HUES6 (cell line): ENCODE measurements around the gene PRPSAP1.
"Not testable (repeated sequence)": the region's sequence is repeated elsewhere in the genome, so short reads cannot be mapped to it uniquely, and the experiment has no call there.

Experiments
- H3K27ac ChIP-seq: 2 replicates; pipeline ENCODE4 v1.7.0; 2013; ENCODE audit warnings: low read depth, mild to moderate bottlenecking, low read length, inconsistent platforms
- H3K27me3 ChIP-seq: 2 replicates; pipeline ENCODE4 v1.6.1; 2013; ENCODE audit warnings: low read length; ENCODE audit not compliant: control insufficient read depth, insufficient read depth
- H3K36me3 ChIP-seq: 2 replicates; pipeline ENCODE4 v1.6.1; 2013; ENCODE audit warnings: low read length; ENCODE audit not compliant: control insufficient read depth, insufficient read depth
- H3K4me1 ChIP-seq: 2 replicates; pipeline ENCODE4 v1.6.1; 2013; ENCODE audit warnings: low read length; ENCODE audit not compliant: control insufficient read depth, insufficient read depth
- H3K4me3 ChIP-seq: 2 replicates; pipeline ENCODE4 v1.5.1; 2013; ENCODE audit warnings: low read depth, low read length
- H3K9ac ChIP-seq: one replicate; pipeline ENCODE4 v1.6.1; 2013; ENCODE audit warnings: mild to moderate bottlenecking, low read length
- H3K9me3 ChIP-seq: 2 replicates; pipeline ENCODE4 v1.6.1; 2013; ENCODE audit warnings: low read depth, low read length; ENCODE audit not compliant: control insufficient read depth, insufficient read depth

The PRPSAP1 gene

GRCh38 chr17:76368545-76368944, 14.8 kb upstream of the PRPSAP1 start:
- Histone ChIP-seq H3K27ac (no peak overlapping the region), H3K9ac (no peak overlapping the region), H3K4me1 (0 out of 2 replicates have a peak, but pooled peaks cover under 1% of the 10 kb centered on the region), H3K36me3 (no peaks in the 10 kb centered on the region), H3K27me3 (no peaks in the 10 kb centered on the region), H3K4me3 (no peak overlapping the region), H3K9me3 (no peaks in the 10 kb centered on the region)

- no peaks in the 10 kb centered on the region for H3K4me1 ChIP-seq
- H3K9ac ChIP-seq = no peak overlapping the region
- H3K9me3 ChIP-seq = no peaks in the 10 kb centered on the region
- H3K4me3 ChIP-seq = no peak overlapping the region
- no peaks in the 10 kb centered on the region for H3K27me3 ChIP-seq
- H3K27ac ChIP-seq = no peak overlapping the region
- no peaks in the 10 kb centered on the region for H3K36me3 ChIP-seq
Observed at GRCh38 chr17:76367642-76368041, 13.9 kb upstream of the PRPSAP1 start.

GRCh38 chr17:76366247-76366646, 12.5 kb upstream of the PRPSAP1 start:
- Histone ChIP-seq H3K9me3 (no peaks in the 10 kb centered on the region), H3K4me1 (no peaks in the 10 kb centered on the region), H3K27me3 (no peaks in the 10 kb centered on the region), H3K4me3 (no peak overlapping the region), H3K27ac (no peak overlapping the region), H3K36me3 (no peaks in the 10 kb centered on the region), H3K9ac (no peak overlapping the region)

- no peak overlapping the region for H3K9ac ChIP-seq
- no peaks in the 10 kb centered on the region for H3K4me1 ChIP-seq
- no peaks in the 10 kb centered on the region for H3K27me3 ChIP-seq
- no peak overlapping the region for H3K4me3 ChIP-seq
- H3K36me3 ChIP-seq = no peaks in the 10 kb centered on the region
- no peak overlapping the region for H3K27ac ChIP-seq
- H3K9me3 ChIP-seq = no peaks in the 10 kb centered on the region
Observed at GRCh38 chr17:76365256-76365903, 11.7 kb upstream of the PRPSAP1 start.

- Histone ChIP-seq H3K27me3 (no peaks in the 10 kb centered on the region), H3K36me3 (no peaks in the 10 kb centered on the region), H3K4me3 (no peak overlapping the region), H3K9me3 (no peaks in the 10 kb centered on the region), H3K9ac (no peak overlapping the region), H3K4me1 (no peaks in the 10 kb centered on the region), H3K27ac (no peak overlapping the region)
Observed at GRCh38 chr17:76363107-76363842, 9.6 kb upstream of the PRPSAP1 start.

- Histone ChIP-seq H3K4me3 (no peak overlapping the region), H3K9ac (no peak overlapping the region), H3K27ac (no peak overlapping the region)
Observed at GRCh38 chr17:76360461-76360860, 6.7 kb upstream of the PRPSAP1 start.

GRCh38 chr17:76359776-76360175, 6.1 kb upstream of the PRPSAP1 start:
- not testable (repeated sequence) for H3K4me3 ChIP-seq, H3K4me1 ChIP-seq, H3K36me3 ChIP-seq, H3K9me3 ChIP-seq, H3K27ac ChIP-seq, H3K9ac ChIP-seq, H3K27me3 ChIP-seq

More at GRCh38 chr17:76360461-76360860, 6.7 kb upstream of the PRPSAP1 start:
- no peaks in the 10 kb centered on the region for H3K36me3 ChIP-seq
- no peaks in the 10 kb centered on the region for H3K27me3 ChIP-seq
- H3K4me1 ChIP-seq = no peaks in the 10 kb centered on the region
- H3K9me3 ChIP-seq = no peaks in the 10 kb centered on the region

GRCh38 chr17:76359375-76359774, 5.7 kb upstream of the PRPSAP1 start:
- Histone ChIP-seq H3K4me3 (no peak overlapping the region), H3K36me3 (no peaks in the 10 kb centered on the region), H3K9me3 (no peaks in the 10 kb centered on the region), H3K27ac (no peak overlapping the region), H3K9ac (no peak overlapping the region), H3K27me3 (no peaks in the 10 kb centered on the region), H3K4me1 (peaks cover 4% of the 10 kb centered on the region; the same call in 1 of the 2 replicates)

GRCh38 chr17:76357597-76358158, 4.0 kb upstream of the PRPSAP1 start:
- Histone ChIP-seq H3K9ac (no peak overlapping the region), H3K4me3 (no peak overlapping the region), H3K27ac (no peak overlapping the region)

GRCh38 chr17:76356803-76357456, 3.2 kb upstream of the PRPSAP1 start:
- H3K9me3 ChIP-seq = no peaks in the 10 kb centered on the region
- peaks cover 10% of the 10 kb centered on the region; the same call in 1 of the 2 replicates for H3K4me1 ChIP-seq
- no peak overlapping the region for H3K4me3 ChIP-seq
- no peaks in the 10 kb centered on the region; the same call in 1 of the 2 replicates for H3K27me3 ChIP-seq
- H3K9ac ChIP-seq = no peak overlapping the region
- no peak overlapping the region for H3K27ac ChIP-seq
- no peaks in the 10 kb centered on the region for H3K36me3 ChIP-seq

More at GRCh38 chr17:76357597-76358158, 4.0 kb upstream of the PRPSAP1 start:
- peaks cover 8% of the 10 kb centered on the region; the same call in 1 of the 2 replicates for H3K4me1 ChIP-seq
- no peaks in the 10 kb centered on the region; the same call in 1 of the 2 replicates for H3K27me3 ChIP-seq
- no peaks in the 10 kb centered on the region for H3K36me3 ChIP-seq
- H3K9me3 ChIP-seq = no peaks in the 10 kb centered on the region
